ENCODE data around the gene DNAH2.

DNAH2 gene

GRCh38 chr17:7727886-7728285 lies 10.3 kb downstream of the DNAH2 start:
- DNase-seq (ENCODE audit: low read depth), result no peak

GRCh38 chr17:7729816-7730215 lies 12.3 kb downstream of the DNAH2 start:
- DNase-seq (ENCODE audit: low read depth), result no peak

DNA sequence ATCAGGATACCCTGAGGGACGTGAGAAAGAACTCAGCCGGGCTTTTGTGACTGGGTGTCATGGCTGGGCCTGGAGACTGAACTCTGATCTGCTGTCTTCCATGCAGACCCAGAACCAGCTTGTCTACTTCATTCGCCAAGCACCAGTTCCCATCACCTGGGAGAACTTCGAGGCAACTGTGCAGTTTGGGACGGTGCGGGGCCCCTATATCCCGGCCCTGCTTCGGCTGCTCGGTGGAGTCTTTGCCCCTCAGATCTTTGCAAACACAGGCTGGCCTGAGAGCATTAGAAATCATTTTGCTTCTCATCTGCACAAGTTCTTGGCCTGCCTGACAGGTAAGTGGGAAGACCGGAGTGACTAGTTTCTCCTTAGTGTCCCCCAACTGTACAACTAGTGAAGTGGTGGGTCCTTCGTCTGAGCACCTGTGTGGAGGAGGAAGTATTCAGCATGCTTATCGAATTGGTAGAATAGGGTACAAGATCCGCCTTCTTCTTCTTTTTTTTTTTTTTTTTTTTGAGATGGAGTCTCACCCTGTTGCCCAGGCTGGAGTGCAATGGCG lies 15.5 kb downstream of the DNAH2 start:
- DNase-seq (ENCODE audit: low read depth), result no peak

DNA sequence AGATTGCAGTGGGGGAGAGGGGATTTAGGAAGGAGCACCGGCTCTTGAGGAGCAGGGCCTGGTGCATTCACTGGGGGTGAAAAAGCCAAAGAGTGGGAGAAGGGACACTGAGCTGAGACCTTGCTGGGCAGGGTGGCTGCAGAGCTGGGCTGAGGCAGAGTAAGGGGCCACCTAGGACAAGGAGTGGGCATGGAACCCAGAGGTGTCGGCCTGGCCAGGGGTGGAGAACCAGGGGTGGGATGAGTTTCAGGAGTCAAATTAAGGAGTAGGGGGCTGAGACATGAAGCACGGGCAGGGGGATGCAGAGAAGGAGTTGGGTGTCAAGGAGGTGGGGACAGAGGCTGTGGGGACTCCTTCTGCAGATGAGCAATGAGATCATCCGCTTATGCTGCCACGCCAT lies 20.1 kb downstream of the DNAH2 start:
- no peak for DNase-seq (ENCODE audit: low read depth)

- DNase-seq (ENCODE audit: low read depth), result no peak
Measured at GRCh38 chr17:7739746-7740145, 22.2 kb downstream of the DNAH2 start.

DNA sequence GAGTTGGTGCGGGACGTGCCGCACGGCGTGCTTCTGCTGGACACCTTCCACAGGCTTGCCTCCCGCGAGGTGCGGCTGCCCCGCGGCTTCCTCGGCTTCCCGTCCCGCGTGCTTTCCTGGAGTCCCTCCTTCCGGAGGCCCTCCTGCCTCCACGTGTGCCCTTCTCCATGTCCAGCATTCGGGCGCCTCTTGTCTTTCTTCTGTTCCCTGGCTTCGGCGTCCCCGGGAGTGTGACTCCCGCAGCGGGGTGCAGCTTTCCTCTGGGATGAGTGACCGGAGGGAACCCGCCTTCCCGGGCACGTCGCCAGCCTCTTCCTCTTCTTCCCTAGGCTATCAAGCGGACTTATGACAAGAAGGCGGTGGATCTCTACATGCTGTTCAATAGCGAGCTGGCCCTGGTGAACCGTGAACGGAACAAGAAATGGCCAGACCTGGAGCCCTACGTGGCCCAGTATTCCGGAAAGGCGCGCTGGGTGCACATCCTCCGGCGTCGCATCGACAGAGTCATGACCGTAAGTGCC lies 23.0 kb downstream of the DNAH2 start:
- DNase-seq (ENCODE audit: low read depth), result no peak

GRCh38 chr17:7742729-7743128 lies 25.2 kb downstream of the DNAH2 start:
- no peak for DNase-seq (ENCODE audit: low read depth)

DNA sequence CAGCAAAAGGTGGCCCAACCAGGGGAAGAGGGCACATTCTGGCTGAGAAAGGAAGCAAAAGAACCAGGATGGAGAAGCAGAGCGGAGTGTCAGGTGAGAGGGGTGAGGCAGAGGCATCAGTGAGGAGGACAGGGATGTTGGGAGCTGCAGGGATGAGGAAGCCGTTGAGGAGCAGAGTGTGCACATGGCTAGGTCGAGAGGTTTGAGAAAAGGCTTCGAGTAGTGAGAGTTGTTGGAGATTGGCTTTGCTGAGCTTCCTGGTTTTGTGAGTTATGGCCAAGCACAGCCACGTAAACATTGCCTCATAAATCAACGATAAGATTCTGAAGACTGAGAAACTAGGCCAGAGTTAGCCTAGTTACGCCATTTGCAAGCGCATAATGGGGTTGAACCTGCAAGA lies 26.9 kb downstream of the DNAH2 start:
- no peak for DNase-seq (ENCODE audit: low read depth)

DNA sequence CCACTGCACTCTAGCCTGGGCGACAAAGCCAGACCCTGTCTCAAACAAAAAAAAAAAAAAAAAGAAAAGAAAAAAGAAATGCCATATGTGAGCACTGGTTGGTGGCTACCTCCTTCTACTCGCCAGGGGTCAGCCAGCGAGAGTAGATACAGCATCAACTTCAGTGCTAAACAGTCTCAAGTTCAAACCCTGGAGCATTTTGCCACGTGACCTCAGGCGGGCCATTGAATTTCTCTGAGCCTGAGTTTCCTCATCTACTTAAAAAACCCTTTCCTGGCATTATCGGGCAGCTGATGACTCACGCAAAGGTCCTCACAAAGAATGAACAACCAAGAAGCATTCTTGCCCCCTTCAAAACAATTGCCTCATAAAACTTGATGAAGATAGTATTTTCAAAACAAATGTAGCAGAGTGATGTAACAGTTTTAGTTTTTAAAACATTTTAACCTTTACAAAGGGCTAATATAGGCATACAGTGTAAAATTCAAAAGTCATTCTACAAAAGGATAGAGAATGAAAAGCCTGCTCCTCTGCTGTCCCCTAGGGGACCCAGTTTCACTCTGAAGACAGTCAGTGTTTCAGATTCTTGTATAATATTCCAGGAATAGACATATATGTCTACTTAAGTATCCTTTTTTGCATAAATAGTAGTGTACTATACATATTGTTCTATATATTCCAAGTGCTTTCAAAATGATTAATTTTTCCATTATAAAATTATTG lies 28.4 kb downstream of the DNAH2 start:
- no peak for DNase-seq (ENCODE audit: low read depth)

DNA sequence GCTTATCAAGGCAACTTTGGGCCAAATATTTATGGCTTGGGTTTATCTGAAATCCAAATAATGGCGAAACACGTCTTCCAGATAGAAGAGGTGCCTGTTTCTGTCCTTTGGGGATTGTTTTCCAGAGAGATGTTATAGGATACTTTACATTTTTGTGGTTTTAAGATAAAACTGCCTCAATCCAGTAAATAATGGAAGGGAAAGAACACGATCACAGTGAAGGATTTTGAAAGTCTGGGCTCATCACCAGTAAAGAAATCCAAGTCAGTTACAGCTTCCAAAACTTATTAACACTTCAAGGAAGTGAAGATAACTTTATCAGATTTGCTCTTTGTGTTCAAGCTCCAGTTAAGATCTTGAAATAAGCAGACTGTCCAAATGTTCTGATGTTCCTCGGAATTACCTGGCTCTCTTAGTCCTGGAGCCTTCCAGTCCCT lies 30.1 kb downstream of the DNAH2 start:
- no peak for DNase-seq (ENCODE audit: low read depth)

DNA sequence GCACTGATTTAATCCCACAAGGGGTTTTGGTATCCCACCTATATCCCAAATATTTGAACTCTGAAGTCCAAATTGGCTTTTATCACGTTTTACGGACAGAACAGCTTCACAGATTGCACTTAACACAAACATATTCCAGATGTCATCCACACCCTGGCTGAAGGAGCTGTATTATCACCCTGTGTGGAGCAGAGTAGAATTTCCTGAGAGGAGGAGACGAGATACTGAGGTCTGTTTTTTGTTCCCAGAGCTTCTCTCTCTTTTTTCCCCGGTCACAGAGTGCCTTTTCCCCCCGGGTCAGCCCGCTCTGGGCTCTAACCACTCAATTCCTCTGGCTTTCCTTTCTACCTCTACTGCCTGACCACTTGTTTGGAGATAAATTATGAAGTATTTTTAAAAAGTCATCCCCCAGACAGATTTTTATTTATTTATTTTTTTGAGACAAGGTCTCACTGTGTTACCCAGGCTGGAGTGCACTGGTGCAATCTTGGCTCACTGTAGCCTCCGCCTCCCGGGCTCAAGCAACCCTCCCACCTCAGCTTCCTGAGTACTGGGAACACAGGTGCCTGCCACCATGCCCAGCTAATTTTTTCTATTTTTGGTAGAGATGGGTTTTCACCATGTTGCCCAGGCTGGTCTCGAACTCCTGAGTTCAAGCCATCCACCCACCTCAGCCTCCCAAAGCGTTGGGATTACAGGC lies 30.7 kb downstream of the DNAH2 start:
- no peak for DNase-seq (ENCODE audit: low read depth)

GRCh38 chr17:7750321-7750821 lies 32.8 kb downstream of the DNAH2 start:
- no peak for DNase-seq (ENCODE audit: low read depth)

DNA sequence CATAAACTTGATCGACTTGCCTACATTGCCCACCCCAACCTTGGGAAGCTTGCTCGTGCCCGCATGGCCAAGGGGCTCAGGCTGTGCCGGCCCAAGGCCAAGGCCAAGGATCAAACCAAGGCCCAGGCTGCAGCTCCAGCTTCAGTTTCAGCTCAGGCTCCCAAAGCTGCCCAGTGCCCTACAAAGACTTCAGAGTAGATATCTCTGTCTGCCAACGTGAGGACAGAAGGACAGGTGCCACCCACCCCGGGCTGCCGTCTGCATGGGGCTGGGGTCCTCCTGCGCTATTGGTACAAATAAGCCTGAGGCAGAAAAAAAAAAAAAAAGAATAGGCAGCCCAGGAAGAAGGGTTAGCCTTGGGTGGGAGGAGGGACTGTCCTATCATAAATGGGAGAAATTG lies 37.1 kb downstream of the DNAH2 start:
- no peak for DNase-seq (ENCODE audit: low read depth)

- DNase-seq (ENCODE audit: low read depth), result no peak
Measured at GRCh38 chr17:7755095-7755890, 37.7 kb downstream of the DNAH2 start.

DNA sequence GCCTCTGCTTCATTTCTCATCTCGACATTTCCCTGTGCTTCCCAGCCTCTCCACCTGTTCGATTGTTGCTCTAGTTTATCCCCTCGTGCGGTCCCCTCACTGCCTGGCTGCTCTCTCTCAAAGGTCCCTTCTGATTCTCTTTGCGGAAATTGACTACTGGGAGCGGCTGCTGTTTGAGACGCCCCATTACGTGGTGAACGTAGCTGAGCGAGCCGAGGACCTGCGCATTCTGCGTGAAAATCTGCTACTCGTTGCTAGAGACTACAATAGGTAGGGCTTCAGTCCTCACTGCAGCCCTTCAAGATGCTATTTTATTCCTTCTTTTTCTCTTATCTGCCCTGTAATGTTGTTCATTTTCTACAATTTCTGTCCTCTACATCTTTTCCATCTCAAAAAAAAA lies 39.4 kb downstream of the DNAH2 start:
- DNase-seq (ENCODE audit: low read depth), result no peak

DNA sequence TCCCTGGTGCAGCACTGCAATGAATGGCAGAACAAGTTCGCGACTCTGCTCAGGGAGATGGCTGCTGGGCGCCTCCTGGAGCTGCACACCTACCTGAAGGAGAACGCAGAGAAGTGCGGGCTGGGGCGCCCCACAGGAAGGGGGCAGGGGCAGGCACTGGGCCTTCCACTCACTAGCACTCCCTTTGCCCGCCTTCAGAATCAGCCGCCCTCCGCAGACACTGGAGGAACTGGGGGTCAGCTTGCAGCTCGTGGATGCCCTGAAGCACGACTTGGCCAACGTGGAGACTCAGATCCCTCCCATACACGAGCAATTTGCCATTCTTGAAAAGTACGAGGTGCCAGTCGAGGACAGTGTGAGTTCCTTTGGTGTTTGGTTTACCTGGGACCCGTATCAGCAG lies 46.4 kb downstream of the DNAH2 start:
- no peak for DNase-seq (ENCODE audit: low read depth)

DNA sequence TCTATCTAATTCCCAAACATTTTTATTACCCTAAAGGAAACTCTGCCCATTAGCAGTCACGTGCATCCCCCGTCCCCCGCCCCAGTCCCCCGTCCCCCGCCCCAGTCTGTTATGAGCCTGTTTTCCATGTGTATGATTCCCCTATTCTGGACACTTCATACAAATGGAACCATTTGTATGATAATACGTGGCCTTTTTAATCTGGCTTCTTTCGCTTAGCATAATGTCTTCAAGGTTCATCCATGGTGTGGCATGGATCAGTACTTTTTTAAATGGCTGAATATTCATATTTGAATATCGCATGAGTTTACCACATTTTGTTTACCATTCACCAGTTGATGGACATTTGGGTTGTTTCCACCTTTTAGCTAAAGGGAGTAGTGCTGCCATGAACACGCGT lies 49.5 kb downstream of the DNAH2 start:
- DNase-seq (ENCODE audit: low read depth), result no peak

DNA sequence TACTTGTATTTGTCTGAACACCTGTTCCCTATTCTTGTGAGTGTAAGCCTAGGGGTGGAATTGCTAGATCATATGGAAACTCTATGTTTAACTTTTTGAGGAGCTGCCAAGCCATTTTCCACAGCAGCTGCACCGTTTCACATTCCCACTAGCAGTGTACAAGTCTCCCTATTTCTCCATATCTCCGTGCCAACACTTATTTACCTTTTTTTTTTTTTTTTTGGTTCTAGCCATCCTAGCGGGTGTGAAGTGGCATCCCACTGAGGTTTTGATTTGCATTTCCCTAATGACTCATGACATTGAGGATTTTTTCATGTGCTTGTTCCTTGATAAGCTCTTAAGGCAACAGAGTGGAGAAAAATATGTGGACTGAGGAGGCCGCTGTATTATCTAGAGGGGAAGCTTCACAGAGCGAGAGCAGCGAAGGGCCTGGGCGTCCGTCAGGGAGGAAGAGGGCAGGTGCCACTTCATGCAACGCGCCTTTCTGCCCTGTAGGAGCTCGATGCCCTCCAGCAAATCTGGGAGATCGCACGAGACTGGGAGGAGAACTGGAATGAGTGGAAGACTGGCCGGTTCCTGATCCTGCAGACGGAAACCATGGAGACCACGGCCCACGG lies 50.0 kb downstream of the DNAH2 start:
- DNase-seq (ENCODE audit: low read depth), result no peak

GRCh38 chr17:7769854-7770253 lies 52.3 kb downstream of the DNAH2 start:
- no peak for DNase-seq (ENCODE audit: low read depth)

DNA sequence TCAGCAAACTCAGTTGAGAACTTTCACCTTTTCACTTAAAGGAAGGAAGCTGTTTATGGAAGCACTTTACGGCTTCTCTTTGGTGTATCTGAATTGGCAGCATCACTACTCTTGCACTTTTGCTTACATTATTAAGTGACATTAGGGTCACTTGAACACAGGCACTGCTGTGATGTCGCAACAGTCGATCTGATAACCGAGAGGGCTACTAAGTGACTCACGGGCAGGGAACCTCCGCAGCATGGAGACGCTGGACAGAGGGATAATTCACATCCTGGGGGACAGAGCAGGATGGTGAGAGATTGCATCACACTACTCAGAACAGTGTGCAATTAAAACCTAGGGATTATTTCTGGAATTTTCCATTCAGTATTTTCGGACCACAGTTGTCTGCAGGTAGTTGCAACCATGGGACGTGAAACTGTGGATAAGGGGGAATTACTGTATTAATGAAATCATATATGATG lies 56.5 kb downstream of the DNAH2 start:
- DNase-seq (ENCODE audit: low read depth), result no peak

DNA sequence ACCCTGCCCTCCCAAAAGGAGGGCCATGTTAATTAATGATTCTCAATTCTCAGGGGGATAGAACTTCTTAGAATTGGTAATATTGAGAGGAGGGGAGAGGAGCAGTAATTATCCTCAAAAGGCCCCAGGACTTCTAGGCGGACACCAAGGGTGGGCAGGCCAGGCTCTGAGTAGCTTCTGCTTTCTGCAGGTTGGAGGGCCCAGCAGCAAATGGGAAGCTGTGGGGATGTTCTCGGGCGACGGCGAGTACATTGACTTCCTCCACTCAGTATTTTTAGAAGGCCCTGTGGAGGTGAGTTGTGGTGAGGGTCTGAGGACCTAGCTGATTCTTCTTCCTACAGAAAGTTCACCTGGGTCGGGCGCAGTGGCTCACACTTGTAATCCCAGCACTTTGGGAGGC lies 57.5 kb downstream of the DNAH2 start:
- DNase-seq (ENCODE audit: low read depth), result no peak

- no peak for DNase-seq (ENCODE audit: low read depth)
Measured at GRCh38 chr17:7777017-7777416, 59.5 kb downstream of the DNAH2 start.
